ENCODE results near the gene PBX1. TPM values are rescaled to one million over a fixed set of nuclear protein-coding genes. Genes with fewer than 3 reads are reported as not detected.

PBX1 gene
- total and polyA plus RNA-seq, 4 donors = 7.8 to 112 (median 33.5) TPM

DNA sequence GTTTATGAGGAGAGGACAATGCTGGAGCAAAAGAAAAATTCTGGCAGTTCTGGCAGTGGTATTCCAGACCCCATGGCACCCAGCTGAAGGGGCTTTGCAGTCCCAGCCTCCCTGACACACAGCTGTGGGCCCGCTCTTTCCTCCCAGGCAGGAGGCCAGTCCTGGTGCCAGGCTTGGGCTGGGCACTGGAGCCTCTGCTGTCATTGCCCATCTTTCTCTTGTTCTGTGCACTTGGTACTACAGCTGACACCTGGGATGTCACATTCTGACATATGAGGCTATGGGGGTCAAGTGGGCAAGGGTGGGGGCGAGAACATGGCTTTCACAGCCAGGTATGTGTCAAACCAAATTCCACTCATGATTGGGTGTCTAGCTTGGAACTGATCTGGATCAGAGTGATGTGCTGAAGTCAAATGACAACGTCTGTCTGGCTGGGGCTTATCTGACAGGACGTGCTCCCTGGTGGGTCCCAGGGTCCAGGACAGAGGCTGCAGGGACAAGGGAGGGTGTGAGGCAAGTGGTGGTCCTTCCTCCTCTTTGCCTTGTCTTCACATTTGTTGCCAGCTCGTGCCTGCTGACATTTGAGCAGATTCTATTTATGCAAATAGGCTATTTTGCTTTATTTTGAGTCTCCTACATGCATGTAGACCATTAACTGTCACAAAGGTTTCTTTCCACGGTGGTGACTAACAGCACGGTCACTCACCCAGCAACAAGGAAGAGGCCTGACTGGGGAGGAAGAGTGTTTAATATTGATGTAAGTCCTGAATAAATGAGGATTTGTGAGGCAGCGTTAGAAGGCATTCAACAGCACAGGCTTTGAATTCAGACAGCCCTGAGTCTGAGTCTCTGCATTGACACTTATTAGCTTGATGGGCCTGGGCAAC, 336.3 kb downstream of the PBX1 start:
- ATAC-seq (ENCODE audit: insufficient read depth, low FRiP score) = no peak
- H3K4me3 ChIP-seq = no peak overlapping the region
- WGBS, 2 donors = 68 to 76% methylated on average over 8 of the region's 8 CpGs
- no peak overlapping the region for H3K9ac ChIP-seq (ENCODE audit: insufficient read depth in 1 of 2, low read length in 2 of 2)
- H3K36me3 ChIP-seq (ENCODE audit: control insufficient read depth in 4 of 4, insufficient read depth in 4 of 4, low read length in 4 of 4) = no peaks in the 10 kb centered on the region
- no peak for DNase-seq
- H3K9me3 ChIP-seq (ENCODE audit: control insufficient read depth in 4 of 4, insufficient read depth in 3 of 4, low read length in 3 of 4) = peaks cover 0 to 2% (median 0%) of the 10 kb centered on the region in 4 donors
- peaks cover 0 to 4% (median 0%) of the 10 kb centered on the region in 5 donors for H3K4me1 ChIP-seq (ENCODE audit: control insufficient read depth in 5 of 5, insufficient read depth in 5 of 5, low read length in 5 of 5)
- no peaks in the 10 kb centered on the region for H3K27me3 ChIP-seq (ENCODE audit: control insufficient read depth in 3 of 3, insufficient read depth in 3 of 3, low read length in 2 of 3)
- H3K27ac ChIP-seq (ENCODE audit: low read depth in 1 of 2, low read length in 1 of 2) = no peak overlapping the region
- TF ChIP-seq, protein P1, sequence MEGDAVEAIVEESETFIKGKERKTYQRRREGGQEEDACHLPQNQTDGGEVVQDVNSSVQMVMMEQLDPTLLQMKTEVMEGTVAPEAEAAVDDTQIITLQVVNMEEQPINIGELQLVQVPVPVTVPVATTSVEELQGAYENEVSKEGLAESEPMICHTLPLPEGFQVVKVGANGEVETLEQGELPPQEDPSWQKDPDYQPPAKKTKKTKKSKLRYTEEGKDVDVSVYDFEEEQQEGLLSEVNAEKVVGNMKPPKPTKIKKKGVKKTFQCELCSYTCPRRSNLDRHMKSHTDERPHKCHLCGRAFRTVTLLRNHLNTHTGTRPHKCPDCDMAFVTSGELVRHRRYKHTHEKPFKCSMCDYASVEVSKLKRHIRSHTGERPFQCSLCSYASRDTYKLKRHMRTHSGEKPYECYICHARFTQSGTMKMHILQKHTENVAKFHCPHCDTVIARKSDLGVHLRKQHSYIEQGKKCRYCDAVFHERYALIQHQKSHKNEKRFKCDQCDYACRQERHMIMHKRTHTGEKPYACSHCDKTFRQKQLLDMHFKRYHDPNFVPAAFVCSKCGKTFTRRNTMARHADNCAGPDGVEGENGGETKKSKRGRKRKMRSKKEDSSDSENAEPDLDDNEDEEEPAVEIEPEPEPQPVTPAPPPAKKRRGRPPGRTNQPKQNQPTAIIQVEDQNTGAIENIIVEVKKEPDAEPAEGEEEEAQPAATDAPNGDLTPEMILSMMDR (IDR thresholded peaks at IDR 0.05; ENCODE audit: control extremely low read depth, extremely low read depth) = no peak

DNA sequence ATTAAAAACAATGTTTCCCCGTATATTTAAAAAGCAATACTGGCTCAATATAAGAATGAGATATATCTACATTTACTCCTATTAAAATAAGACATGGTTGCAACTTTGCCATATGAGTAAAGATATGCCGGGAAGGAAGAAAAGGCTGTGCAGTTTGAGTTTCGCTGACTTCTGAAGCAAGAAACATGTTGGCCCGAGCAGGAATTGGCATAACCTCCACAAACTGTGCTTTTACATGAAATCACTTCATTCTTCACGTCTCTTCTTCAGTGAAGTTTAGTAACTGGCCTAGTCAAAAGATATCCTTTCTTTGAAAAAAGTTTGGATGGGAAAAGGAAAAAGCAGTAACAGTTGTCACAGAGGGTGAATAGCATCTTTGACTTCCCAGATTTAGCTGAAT, 342.0 kb downstream of the PBX1 start:
- TF ChIP-seq, protein P1 (IDR thresholded peaks at IDR 0.05; ENCODE audit: control extremely low read depth, extremely low read depth) = no peak
- no peak for ATAC-seq (ENCODE audit: insufficient read depth, low FRiP score)
- peak in 2 of 3 donors; percentile 34 to 66 for DNase-seq
- H3K36me3 ChIP-seq (ENCODE audit: control insufficient read depth in 4 of 4, insufficient read depth in 4 of 4, low read length in 4 of 4) = no peaks in the 10 kb centered on the region
- H3K27ac ChIP-seq (ENCODE audit: low read depth in 1 of 2, low read length in 1 of 2) = no peak overlapping the region
- H3K27me3 ChIP-seq (ENCODE audit: control insufficient read depth in 3 of 3, insufficient read depth in 3 of 3, low read length in 2 of 3) = no peaks in the 10 kb centered on the region
- H3K4me1 ChIP-seq (ENCODE audit: control insufficient read depth in 5 of 5, insufficient read depth in 5 of 5, low read length in 5 of 5) = peaks cover 0 to 15% (median 3%) of the 10 kb centered on the region in 5 donors
- no peak overlapping the region for H3K9ac ChIP-seq (ENCODE audit: insufficient read depth in 1 of 2, low read length in 2 of 2)
- H3K4me3 ChIP-seq = no peak overlapping the region
- WGBS, 2 donors = 75 to 83% methylated on average over 5 of the region's 5 CpGs
- H3K9me3 ChIP-seq (ENCODE audit: control insufficient read depth in 4 of 4, insufficient read depth in 3 of 4, low read length in 3 of 4) = no peaks in the 10 kb centered on the region

Small RNA genes lying within 50 kb of the gene (small RNA-seq; reads per million reads assigned to genes)
- gene RF00017 (ENCODE audit: low replicate concordance) (not detected), gene RF00019 (ENCODE audit: low replicate concordance) (not detected), gene RNU6-171P (ENCODE audit: low replicate concordance) (not detected)

Measured in lung (tissue), 13 donors.